Keratinocyte (primary cell): ENCODE data around the gene MRM3.

Source experiments
- CTCF ChIP-seq, 3 experiments: IDR thresholded peaks in 1 of 3; conservative IDR thresholded peaks in 1 of 3; optimal IDR thresholded peaks in 1 of 3; 2 replicates in 2 of 3; 3 replicates in 1 of 3; pipeline versions ENCODE3 to v1.5.1; 2011; ENCODE audit warnings: low read length in 3 of 3, mild to moderate bottlenecking in 3 of 3, moderate library complexity in 2 of 3, control low read depth in 1 of 3, inconsistent platforms in 1 of 3; ENCODE audit not compliant: insufficient read depth in 2 of 3; ENCODE audit errors: extremely low read depth in 1 of 3
- EZH2 ChIP-seq: IDR thresholded peaks from one replicate; pipeline ENCODE4 v1.6.1; 2012; ENCODE audit warnings: inconsistent platforms, mild to moderate bottlenecking, low read length, moderate library complexity

GRCh38 chr17:841313-841712 lies 59.2 kb downstream of the MRM3 start:
- TF ChIP-seq EZH2 (no peak), CTCF (optimal IDR thresholded peaks at IDR 0.05 in 1 of 3, IDR thresholded peaks at IDR 0.05 in 1 of 3, conservative IDR thresholded peaks at IDR 0.05 in 1 of 3; ENCODE audit: extremely low read depth in 1 of 3, insufficient read depth in 2 of 3, low read length in 3 of 3) (no peak)
